ENCODE data around the gene UGT3A2. TPM values are rescaled to one million over a fixed set of nuclear protein-coding genes. Genes with fewer than 3 reads are reported as not detected.

Gene UGT3A2
- polyA plus RNA-seq, 1 donor (not counting 4 experiments of a cell fraction or from before 2014, with no cell fraction given): 0.07 TPM

- TF ChIP-seq EZH2 (IDR thresholded peaks at IDR 0.05; ENCODE audit: low read length) (no peak), CTCF (optimal IDR thresholded peaks at IDR 0.05 in 1 of 3, IDR thresholded peaks at IDR 0.05 in 1 of 3, conservative IDR thresholded peaks at IDR 0.05 in 1 of 3; ENCODE audit: extremely low read depth in 1 of 3, insufficient read depth in 2 of 3, low read length in 3 of 3) (no peak)
- FAIRE-seq: no peak
Measured at GRCh38 chr5:36001032-36001431, 65.7 kb downstream of the UGT3A2 start.

GRCh38 chr5:35999547-35999946, 67.1 kb downstream of the UGT3A2 start:
- Histone ChIP-seq H4K20me1 (ENCODE audit: control insufficient read depth, extremely low read depth, insufficient read depth, low read length) (no peaks in the 10 kb centered on the region), H3K27ac (ENCODE audit: control insufficient read depth, insufficient read depth, low read length) (no peak overlapping the region), H3K79me2 (ENCODE audit: control insufficient read depth, insufficient read depth, low read length) (no peaks in the 10 kb centered on the region), H3K27me3 (ENCODE audit: control insufficient read depth, extremely low read depth, insufficient read depth, low read length) (peaks cover 4% of the 10 kb centered on the region), H3K36me3 (ENCODE audit: control insufficient read depth in 2 of 2, extremely low read depth in 1 of 2, insufficient read depth in 2 of 2, low read length in 2 of 2) (no peaks in the 10 kb centered on the region), H3K4me3 (ENCODE audit: control insufficient read depth in 2 of 3, extremely low read depth in 1 of 3, insufficient read depth in 2 of 3, low read depth in 1 of 3, low read length in 3 of 3) (no peak overlapping the region), H3K9ac (ENCODE audit: control insufficient read depth, extremely low read depth, insufficient read depth, low read length) (no peak overlapping the region), H3K9me1 (ENCODE audit: control insufficient read depth, extremely low read depth, insufficient read depth, low read length) (no peaks in the 10 kb centered on the region), H3K4me1 (ENCODE audit: control insufficient read depth, extremely low read depth, insufficient read depth, low read length) (no peaks in the 10 kb centered on the region), H3K9me3 (ENCODE audit: control insufficient read depth, low read depth, low read length) (no peaks in the 10 kb centered on the region), H2AFZ (ENCODE audit: control insufficient read depth, low read length) (no peak overlapping the region), H3K4me2 (ENCODE audit: control insufficient read depth, extremely low read depth, insufficient read depth, low read depth, low read length) (no peak overlapping the region)
- FAIRE-seq (no peak), DNase-seq (ENCODE audit: low read depth, low spot score) (no peak)
- TF ChIP-seq CTCF (optimal IDR thresholded peaks at IDR 0.05 in 1 of 3, IDR thresholded peaks at IDR 0.05 in 1 of 3, conservative IDR thresholded peaks at IDR 0.05 in 1 of 3; ENCODE audit: extremely low read depth in 1 of 3, insufficient read depth in 2 of 3, low read length in 3 of 3): no peak
- no peak for TF ChIP-seq EZH2 (IDR thresholded peaks at IDR 0.05; ENCODE audit: low read length)
- dilution Hi-C loops (cut with MboI; ENCODE audit: extremely low pct_ligation_motif_present, low sequenced_read_pairs): no loop called here

More at GRCh38 chr5:36001032-36001431, 65.7 kb downstream of the UGT3A2 start:
- Histone ChIP-seq H3K4me2 (ENCODE audit: control insufficient read depth, extremely low read depth, insufficient read depth, low read depth, low read length) (no peak overlapping the region), H3K9me1 (ENCODE audit: control insufficient read depth, extremely low read depth, insufficient read depth, low read length) (no peaks in the 10 kb centered on the region), H3K9ac (ENCODE audit: control insufficient read depth, extremely low read depth, insufficient read depth, low read length) (no peak overlapping the region), H3K79me2 (ENCODE audit: control insufficient read depth, insufficient read depth, low read length) (no peaks in the 10 kb centered on the region), H3K9me3 (ENCODE audit: control insufficient read depth, low read depth, low read length) (no peaks in the 10 kb centered on the region), H3K27me3 (ENCODE audit: control insufficient read depth, extremely low read depth, insufficient read depth, low read length) (peaks cover 4% of the 10 kb centered on the region), H2AFZ (ENCODE audit: control insufficient read depth, low read length) (no peak overlapping the region), H4K20me1 (ENCODE audit: control insufficient read depth, extremely low read depth, insufficient read depth, low read length) (no peaks in the 10 kb centered on the region), H3K4me3 (ENCODE audit: control insufficient read depth in 2 of 3, extremely low read depth in 1 of 3, insufficient read depth in 2 of 3, low read depth in 1 of 3, low read length in 3 of 3) (no peak overlapping the region), H3K36me3 (ENCODE audit: control insufficient read depth in 2 of 2, extremely low read depth in 1 of 2, insufficient read depth in 2 of 2, low read length in 2 of 2) (no peaks in the 10 kb centered on the region), H3K4me1 (ENCODE audit: control insufficient read depth, extremely low read depth, insufficient read depth, low read length) (no peaks in the 10 kb centered on the region), H3K27ac (ENCODE audit: control insufficient read depth, insufficient read depth, low read length) (no peak overlapping the region)
- dilution Hi-C loops (cut with MboI; ENCODE audit: extremely low pct_ligation_motif_present, low sequenced_read_pairs): no loop called here
- no peak for DNase-seq (ENCODE audit: low read depth, low spot score)

Data from keratinocyte (primary cell).